ENCODE results near the gene PI4KB. TPM values are rescaled to one million over a fixed set of nuclear protein-coding genes. Genes with fewer than 3 reads are reported as not detected.

The PI4KB gene
- total and polyA plus RNA-seq, 8 donors, result 54.8 to 84.6 (median 77.4) TPM

GRCh38 chr1:151289991-151290708, 37.1 kb downstream of the PI4KB start:
- intact Hi-C loops (cut with DNase I), result no loop called here
- Histone ChIP-seq H3K27ac (no peak overlapping the region), H3K4me1 (peaks cover 0 to 3% of the 10 kb centered on the region in 2 donors), H3K4me3 (no peak overlapping the region), H3K9me3 (no peaks in the 10 kb centered on the region), H3K36me3 (peaks cover 0 to 100% of the 10 kb centered on the region in 2 donors), H3K27me3 (no peaks in the 10 kb centered on the region)
- TF ChIP-seq CTCF (IDR thresholded peaks at IDR 0.05), result no peak
- ATAC-seq (no peak), DNase-seq (no peak)

GRCh38 chr1:151289080-151289935, 37.9 kb downstream of the PI4KB start:
- H3K9me3 ChIP-seq, result no peaks in the 10 kb centered on the region
- H3K27ac ChIP-seq, result no peak overlapping the region
- peaks cover 0 to 11% of the 10 kb centered on the region in 2 donors for H3K4me1 ChIP-seq
- H3K36me3 ChIP-seq, result peaks cover 0 to 95% of the 10 kb centered on the region in 2 donors
- no peak overlapping the region for H3K4me3 ChIP-seq
- ATAC-seq, result no peak
- no peaks in the 10 kb centered on the region for H3K27me3 ChIP-seq
- intact Hi-C loops (cut with DNase I), result no loop called here
- no peak for DNase-seq
- no peak for TF ChIP-seq CTCF (IDR thresholded peaks at IDR 0.05)

GRCh38 chr1:151288502-151288901, 38.7 kb downstream of the PI4KB start:
- intact Hi-C loops (cut with DNase I), result no loop called here
- H3K36me3 ChIP-seq, result peaks cover 0 to 87% of the 10 kb centered on the region in 2 donors
- no peak for TF ChIP-seq CTCF (IDR thresholded peaks at IDR 0.05)

GRCh38 chr1:151287767-151288500, 39.3 kb downstream of the PI4KB start:
- Histone ChIP-seq H3K27me3 (no peaks in the 10 kb centered on the region), H3K36me3 (peaks cover 0 to 81% of the 10 kb centered on the region in 2 donors), H3K4me1 (peaks cover 7 to 25% of the 10 kb centered on the region in 2 donors), H3K9me3 (no peaks in the 10 kb centered on the region), H3K4me3 (no peak overlapping the region), H3K27ac (no peak overlapping the region)
- ATAC-seq, result no peak
- no peak for TF ChIP-seq CTCF (IDR thresholded peaks at IDR 0.05)
- DNase-seq, result no peak
- intact Hi-C loops (cut with DNase I), result no loop called here

More at GRCh38 chr1:151288502-151288901, 38.7 kb downstream of the PI4KB start:
- Histone ChIP-seq H3K27ac (no peak overlapping the region), H3K4me1 (peaks cover 6 to 19% of the 10 kb centered on the region in 2 donors), H3K4me3 (no peak overlapping the region), H3K27me3 (no peaks in the 10 kb centered on the region), H3K9me3 (no peaks in the 10 kb centered on the region)
- ATAC-seq, result no peak
- DNase-seq, result no peak

All from left lung (tissue), 10 donors.